AG04450 (cell line): ENCODE results near the gene GALNT2. TPM values are rescaled to one million over a fixed set of nuclear protein-coding genes. Genes with fewer than 3 reads are reported as not detected.

ENCODE experiments used
- CTCF ChIA-PET: fragments of 300-600, 350-600 bp; formaldehyde crosslinking; extraction: SDS; loops from one replicate; lab custom pipeline; 2022; ENCODE audit warnings: antibody characterized with exemption, inconsistent platforms; lab: Charles Lee
- POLR2A ChIA-PET: fragments of 350-600 bp; formaldehyde crosslinking; extraction: SDS; loops from one replicate; lab custom pipeline; 2021; ENCODE audit warnings: antibody characterized with exemption, inconsistent platforms; lab: Yijun Ruan, JAX
- DNase-seq: peaks from one replicate; pipeline ENCODE4 v3.0.0-alpha.2; 2011; ENCODE audit warnings: low read depth, low spot score
- H3K27ac ChIP-seq: one replicate; pipeline ENCODE4 v1.5.1; 2012; ENCODE audit warnings: low read depth, low read length, control low read depth
- H3K27me3 ChIP-seq: one replicate; pipeline ENCODE4 v1.6.0; 2012; ENCODE audit warnings: low read length; ENCODE audit not compliant: control insufficient read depth, insufficient read depth
- H3K4me3 ChIP-seq: 2 replicates; pipeline ENCODE4 v1.5.1; 2011; ENCODE audit warnings: mild to moderate bottlenecking, low read depth, low read length, control low read depth
- H3K9me3 ChIP-seq: 2 replicates; pipeline ENCODE4 v1.5.1; 2012; ENCODE audit warnings: low read length; ENCODE audit not compliant: control insufficient read depth, insufficient read depth
- CTCF ChIP-seq: IDR thresholded peaks from 2 replicates; pipeline ENCODE4 v1.5.1; 2011; ENCODE audit warnings: low read depth, low read length, control low read depth, inconsistent platforms
- polyA plus RNA-seq: library from polyadenylated mRNA; depleted of rRNA; stranded (reverse); fragments of >200 nt; gene quantifications from 2 replicates; pipeline ENCODE4 v1.2.3, GENCODE V29; 2011

The GALNT2 gene
- polyA plus RNA-seq, 1 experiment = 121 TPM

- Histone ChIP-seq H3K27ac (no peak overlapping the region), H3K4me3 (no peak overlapping the region), H3K27me3 (no peaks in the 10 kb centered on the region), H3K9me3 (no peaks in the 10 kb centered on the region; the same call in 1 of the 2 replicates)
- DNase-seq = no peak
- ChIA-PET CTCF (no interaction called here), POLR2A (no interaction called here)
- no peak for TF ChIP-seq CTCF
Observed at GRCh38 chr1:230293390-230293700, 226.3 kb downstream of the GALNT2 start.

- CTCF ChIA-PET = no interaction called here
- H3K4me3 ChIP-seq = no peak overlapping the region
- POLR2A ChIA-PET = no interaction called here
- TF ChIP-seq CTCF = no peak
- H3K27me3 ChIP-seq = peaks cover 4% of the 10 kb centered on the region
- DNase-seq = no peak
- no peaks in the 10 kb centered on the region for H3K9me3 ChIP-seq
- no peak overlapping the region for H3K27ac ChIP-seq
Observed at GRCh38 chr1:230295367-230295766, 228.3 kb downstream of the GALNT2 start.

- POLR2A ChIA-PET = no interaction called here
- CTCF ChIA-PET = no interaction called here
- no peak for DNase-seq
- TF ChIP-seq CTCF = no peak
- Histone ChIP-seq H3K4me3 (no peak overlapping the region), H3K9me3 (no peaks in the 10 kb centered on the region; the same call in 1 of the 2 replicates), H3K27me3 (peaks cover 6% of the 10 kb centered on the region), H3K27ac (no peak overlapping the region)
Observed at GRCh38 chr1:230299191-230300006, 232.4 kb downstream of the GALNT2 start.

- TF ChIP-seq CTCF = no peak
- H3K4me3 ChIP-seq = no peak overlapping the region
- no peaks in the 10 kb centered on the region; the same call in 1 of the 2 replicates for H3K9me3 ChIP-seq
- POLR2A ChIA-PET = no interaction called here
- H3K27ac ChIP-seq = no peak overlapping the region
- CTCF ChIA-PET = interaction anchor here (0.8 kb wide), 1 partner anchor 9 kb away, joined by 4 read pairs; no protein-coding TSS in a partner anchor
- DNase-seq = no peak
- peaks cover 6% of the 10 kb centered on the region for H3K27me3 ChIP-seq
Observed at GRCh38 chr1:230300322-230301301, 233.6 kb downstream of the GALNT2 start.
